SJSA1 (cell line): Measurements from ENCODE around the gene AMELX. TPM values are rescaled to one million over a fixed set of nuclear protein-coding genes. Genes with fewer than 3 reads are reported as not detected.

Experiments
- DNase-seq, 2 experiments: peaks; one replicate each; pipeline ENCODE4 v3.0.0-alpha.2; 2015 to 2020; ENCODE audit warnings: low spot score in 2 of 2, low read depth in 1 of 2
- H3K27ac ChIP-seq: fragments of 250-450 bp; sonication (Bioruptor Pico); 2 replicates; pipeline ENCODE4 v1.5.1; 2020; ENCODE audit warnings: mild to moderate bottlenecking, moderate library complexity
- H3K27me3 ChIP-seq: fragments of 250-450 bp; sonication (Bioruptor Pico); replicated peaks from 2 replicates; pipeline ENCODE4 v1.5.1; 2020; ENCODE audit warnings: mild to moderate bottlenecking, moderate library complexity
- H3K36me3 ChIP-seq: fragments of 250-450 bp; sonication (Bioruptor Pico); 2 replicates; pipeline ENCODE4 v1.5.1; 2020; ENCODE audit warnings: mild to moderate bottlenecking
- H3K4me1 ChIP-seq: fragments of 250-450 bp; sonication (Bioruptor Pico); replicated peaks from 2 replicates; pipeline ENCODE4 v1.6.1; 2021; ENCODE audit warnings: mild to moderate bottlenecking
- H3K4me3 ChIP-seq: fragments of 250-450 bp; sonication (Bioruptor Pico); 2 replicates; pipeline ENCODE4 v1.5.1; 2020; ENCODE audit warnings: mild to moderate bottlenecking
- H3K9me3 ChIP-seq: fragments of 250-450 bp; sonication (Bioruptor Pico); replicated peaks from 2 replicates; pipeline ENCODE4 v1.5.1; 2020; ENCODE audit warnings: mild to moderate bottlenecking
- total RNA-seq: library from RNA; depleted of rRNA; stranded (reverse); fragments of >200 nt; shearing (Covaris generic); gene quantifications from 2 replicates; pipeline ENCODE4 v1.2.3, GENCODE V29; 2014

Gene AMELX
- total RNA-seq, 1 experiment from 2014 or later, result not detected

DNA sequence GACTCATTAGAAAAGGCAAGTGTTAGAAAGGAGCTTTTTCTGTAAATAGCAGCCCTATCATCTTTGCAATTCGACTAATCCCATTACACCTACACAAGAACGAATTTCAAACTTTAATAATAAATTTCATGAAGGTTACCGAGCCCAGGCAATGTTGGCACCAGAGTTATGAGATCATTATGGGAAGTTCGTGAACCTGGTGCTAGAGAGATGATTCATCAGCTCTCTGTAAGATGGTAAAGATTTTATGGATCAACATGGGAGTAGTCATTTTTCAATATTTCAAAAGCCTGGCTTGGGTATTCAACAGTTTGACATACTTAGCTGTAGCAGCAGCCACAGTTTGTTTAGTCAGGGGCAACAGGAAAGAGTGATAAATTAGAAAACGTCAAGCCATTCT is 35.8 kb downstream of the AMELX start:
- no peaks in the 10 kb centered on the region for H3K4me1 ChIP-seq
- no peaks in the 10 kb centered on the region for H3K27me3 ChIP-seq
- no peaks in the 10 kb centered on the region for H3K36me3 ChIP-seq
- H3K9me3 ChIP-seq, result no peaks in the 10 kb centered on the region
- DNase-seq, result no peak
- no peak overlapping the region for H3K4me3 ChIP-seq
- H3K27ac ChIP-seq, result no peak overlapping the region

DNA sequence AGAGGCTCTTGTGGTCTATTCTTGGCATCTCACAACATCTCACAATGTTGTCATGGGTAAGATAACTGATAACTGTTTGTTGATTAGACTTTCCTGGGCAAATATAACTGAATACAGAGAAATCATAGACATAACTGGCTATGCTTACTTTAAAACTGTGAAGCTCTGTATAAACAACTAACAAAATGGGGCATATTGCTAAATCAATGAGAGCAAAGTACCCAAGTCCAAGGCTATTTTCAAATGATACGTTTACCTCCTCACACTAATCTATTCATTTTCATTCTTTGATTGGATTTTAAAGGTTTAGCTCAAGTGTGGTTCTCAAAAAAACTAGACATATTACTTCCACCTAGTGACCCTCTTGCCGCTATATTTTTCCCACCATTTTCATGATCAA is 38.6 kb downstream of the AMELX start:
- no peaks in the 10 kb centered on the region for H3K4me1 ChIP-seq
- H3K27ac ChIP-seq, result no peak overlapping the region
- DNase-seq, result no peak
- no peaks in the 10 kb centered on the region for H3K9me3 ChIP-seq
- H3K36me3 ChIP-seq, result no peaks in the 10 kb centered on the region
- H3K27me3 ChIP-seq, result no peaks in the 10 kb centered on the region
- H3K4me3 ChIP-seq, result no peak overlapping the region

DNA sequence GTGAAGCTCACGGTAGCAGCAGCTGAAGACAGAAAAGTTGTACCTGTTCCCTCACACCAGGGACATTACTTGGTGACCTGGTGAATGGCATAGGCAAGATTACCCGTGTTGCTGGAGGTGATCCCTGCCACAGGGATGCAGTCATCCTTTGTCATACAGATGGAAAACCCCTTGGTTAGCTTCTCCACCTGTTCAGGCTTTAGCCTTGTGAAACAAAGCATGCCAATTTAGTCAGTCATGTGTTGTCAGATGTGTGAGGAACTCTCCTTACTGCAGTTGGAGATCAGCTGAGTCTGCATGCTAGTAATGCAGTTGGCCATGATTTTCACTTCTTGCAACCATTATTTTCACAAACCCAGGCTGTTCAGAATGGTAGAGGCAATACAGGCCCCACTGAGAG is 41.0 kb downstream of the AMELX start:
- no peaks in the 10 kb centered on the region for H3K9me3 ChIP-seq
- no peak for DNase-seq
- no peaks in the 10 kb centered on the region for H3K36me3 ChIP-seq
- no peak overlapping the region for H3K4me3 ChIP-seq
- no peaks in the 10 kb centered on the region for H3K4me1 ChIP-seq
- no peaks in the 10 kb centered on the region for H3K27me3 ChIP-seq
- H3K27ac ChIP-seq, result no peak overlapping the region

DNA sequence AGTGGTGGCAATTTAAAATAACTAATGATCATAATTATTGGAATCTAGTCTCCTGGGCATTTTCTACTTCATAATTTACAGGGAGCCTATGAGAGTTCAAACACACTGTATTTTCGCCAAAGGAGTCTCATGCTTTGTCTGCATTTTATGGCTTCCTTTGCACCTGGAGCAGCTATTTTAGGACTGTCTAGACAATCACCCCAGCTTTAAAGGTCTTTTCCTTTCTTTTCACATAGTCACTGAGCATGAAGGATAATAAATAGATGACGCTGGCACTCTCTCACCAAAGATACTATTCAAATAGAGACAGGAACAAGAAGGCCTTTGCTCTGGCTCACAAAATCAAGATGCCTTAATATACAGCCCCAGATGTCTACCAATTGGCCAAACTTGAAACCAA is 43.0 kb downstream of the AMELX start:
- Histone ChIP-seq H3K4me1 (no peaks in the 10 kb centered on the region), H3K36me3 (no peaks in the 10 kb centered on the region)
- no peak for DNase-seq

DNA sequence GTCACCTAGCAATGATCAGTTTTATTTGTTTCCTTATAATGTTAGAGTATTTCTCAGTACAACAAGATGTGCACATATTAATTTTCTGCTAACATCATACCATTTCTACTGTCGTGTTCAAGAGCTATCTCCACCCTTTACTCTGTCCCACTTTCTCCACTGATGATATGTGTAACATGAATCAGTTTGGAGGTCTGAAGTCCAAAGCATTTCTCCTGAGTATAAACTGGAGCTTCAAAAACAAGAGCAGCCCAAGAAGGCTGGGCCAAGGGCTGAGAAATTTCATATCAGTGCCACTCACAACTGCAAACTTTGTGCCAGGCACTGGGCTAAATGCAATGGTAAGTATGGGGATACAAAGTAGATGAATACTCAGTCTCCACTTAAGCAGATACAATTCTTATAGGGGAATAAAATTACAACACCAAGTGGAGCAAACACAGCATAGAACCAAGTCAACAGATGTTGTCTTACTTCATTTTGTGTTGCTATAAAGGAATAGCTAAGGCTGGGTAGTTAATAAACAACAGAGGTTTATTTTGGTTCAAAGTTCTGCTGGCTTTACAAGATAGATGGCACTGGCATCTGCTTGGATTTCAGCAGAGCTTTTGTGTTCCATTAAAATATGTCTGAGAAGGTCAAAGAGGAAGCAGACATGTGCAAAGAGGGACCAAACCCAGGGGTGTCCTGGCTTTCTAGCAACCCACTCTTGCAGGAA is 44.2 kb downstream of the AMELX start:
- no peak overlapping the region for H3K4me3 ChIP-seq
- no peak overlapping the region for H3K27ac ChIP-seq
- H3K27me3 ChIP-seq, result no peaks in the 10 kb centered on the region
- H3K36me3 ChIP-seq, result no peaks in the 10 kb centered on the region
- no peak for DNase-seq
- H3K4me1 ChIP-seq, result no peaks in the 10 kb centered on the region
- no peaks in the 10 kb centered on the region for H3K9me3 ChIP-seq

More for the DNA sequence above, 43.0 kb downstream of the AMELX start:
- Histone ChIP-seq H3K9me3 (no peaks in the 10 kb centered on the region), H3K27ac (no peak overlapping the region), H3K4me3 (no peak overlapping the region), H3K27me3 (no peaks in the 10 kb centered on the region)

DNA sequence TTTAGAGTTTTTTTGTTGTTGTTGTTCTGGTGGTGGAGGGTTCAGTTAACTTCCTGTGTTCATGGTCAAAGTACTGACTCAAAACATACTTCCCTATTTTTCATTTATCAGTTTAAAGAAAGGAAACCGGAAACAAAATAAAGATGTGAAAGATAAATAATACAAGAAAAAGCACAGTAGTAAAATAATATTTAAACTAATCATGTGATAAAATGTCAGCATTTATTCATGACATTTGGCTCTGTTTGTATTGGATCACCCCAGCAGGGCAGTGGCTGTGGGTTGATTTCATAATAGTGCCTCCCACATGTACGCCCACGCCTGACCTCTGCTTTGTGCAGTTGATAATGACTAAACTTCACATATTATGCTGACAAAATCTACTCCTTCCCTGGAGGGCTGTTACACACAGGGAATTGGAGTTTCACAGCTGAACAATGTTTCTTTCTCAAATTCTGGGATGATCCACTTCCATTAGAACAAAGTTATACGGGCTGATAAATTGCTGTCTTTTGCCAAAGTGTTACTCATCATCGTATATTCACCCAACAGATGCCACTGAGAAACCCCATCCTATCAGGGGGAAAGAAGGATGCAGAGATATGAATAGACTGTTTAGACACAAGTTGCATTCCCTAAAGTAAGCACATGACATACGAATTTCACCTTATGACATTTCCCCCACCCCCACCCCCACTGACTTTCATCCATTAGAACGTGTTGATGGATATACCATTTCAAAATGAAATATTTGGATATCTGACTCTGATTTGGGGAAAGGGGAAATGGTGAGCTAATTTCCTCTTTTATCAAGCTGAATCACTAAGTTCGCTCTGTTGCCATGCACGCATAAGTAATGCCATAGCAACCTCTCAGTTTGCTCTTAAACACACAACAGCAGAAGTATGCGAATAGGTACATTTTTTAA is 48.3 kb downstream of the AMELX start:
- no peaks in the 10 kb centered on the region for H3K27me3 ChIP-seq
- H3K36me3 ChIP-seq, result no peaks in the 10 kb centered on the region
- H3K27ac ChIP-seq, result no peak overlapping the region
- no peaks in the 10 kb centered on the region for H3K9me3 ChIP-seq
- no peak overlapping the region for H3K4me3 ChIP-seq
- DNase-seq, result no peak
- H3K4me1 ChIP-seq, result no peaks in the 10 kb centered on the region

DNA sequence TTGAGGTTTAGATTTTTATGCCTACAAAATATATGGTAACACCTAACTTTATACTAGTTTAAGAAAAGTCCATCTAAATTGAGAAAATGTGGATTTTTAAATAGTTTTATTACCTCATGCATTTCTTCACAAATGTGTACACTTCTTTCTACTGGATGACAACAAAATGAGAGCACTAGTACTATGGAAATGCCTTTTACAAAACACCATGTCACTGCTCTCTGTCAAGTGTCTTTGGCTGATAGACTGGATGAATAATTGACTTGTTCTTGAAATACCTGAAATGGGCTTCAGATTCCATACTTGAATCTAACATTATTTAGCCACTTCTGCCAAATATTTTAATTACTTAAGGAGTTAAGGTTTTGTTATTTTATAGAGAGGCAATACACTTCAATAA is 49.5 kb downstream of the AMELX start:
- Histone ChIP-seq H3K36me3 (no peaks in the 10 kb centered on the region), H3K27me3 (no peaks in the 10 kb centered on the region), H3K27ac (no peak overlapping the region), H3K9me3 (no peaks in the 10 kb centered on the region), H3K4me3 (no peak overlapping the region), H3K4me1 (no peaks in the 10 kb centered on the region)
- DNase-seq, result no peak

DNA sequence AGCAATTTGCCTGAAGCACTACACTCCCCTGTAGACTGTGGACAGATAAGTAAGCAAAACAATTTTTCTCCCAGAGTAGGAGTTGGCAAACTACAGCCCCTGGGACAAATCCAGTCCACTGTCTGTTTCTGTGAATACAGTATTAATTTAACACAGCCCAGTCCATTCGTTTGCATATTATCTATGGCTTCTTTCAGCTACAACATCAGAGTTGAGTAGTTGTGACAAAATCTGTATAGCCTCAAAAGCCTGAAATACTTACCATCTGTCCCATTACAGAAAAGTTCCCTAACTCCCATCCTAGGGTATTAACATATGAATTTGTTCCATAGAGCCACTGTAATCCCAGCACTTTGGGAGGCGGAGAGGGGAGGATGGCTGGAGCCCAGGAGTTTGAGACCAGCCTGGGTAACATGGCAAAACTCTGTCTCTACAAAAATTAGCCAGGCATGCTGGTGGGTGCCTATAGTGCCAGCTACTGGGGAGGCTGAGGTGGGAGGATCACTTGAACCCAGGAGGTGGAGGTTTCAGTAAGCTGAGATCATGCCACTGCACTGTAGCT is 53.0 kb downstream of the AMELX start:
- no peaks in the 10 kb centered on the region for H3K27me3 ChIP-seq
- no peak for DNase-seq

DNA sequence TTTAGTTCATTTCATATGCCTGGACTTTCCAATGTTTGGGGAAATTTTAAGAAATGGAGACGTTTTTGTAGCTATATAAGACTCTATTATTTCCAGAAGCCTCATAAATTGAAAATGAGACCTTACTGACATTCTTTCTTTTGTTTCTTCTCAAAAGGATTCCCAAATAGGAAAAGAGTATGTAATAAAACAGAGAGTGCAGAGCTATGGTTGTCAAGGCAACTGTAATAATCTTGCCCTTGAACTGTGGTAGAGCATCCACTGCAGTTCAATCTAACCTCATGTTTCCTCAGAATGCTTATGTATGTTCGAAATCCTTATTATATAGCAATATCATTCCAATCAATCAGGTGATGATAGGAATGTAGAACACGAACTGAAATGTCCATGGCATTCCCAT is 54.1 kb downstream of the AMELX start:
- Histone ChIP-seq H3K36me3 (no peaks in the 10 kb centered on the region), H3K27ac (no peak overlapping the region), H3K9me3 (no peaks in the 10 kb centered on the region), H3K4me1 (no peaks in the 10 kb centered on the region), H3K27me3 (no peaks in the 10 kb centered on the region), H3K4me3 (no peak overlapping the region)
- DNase-seq, result no peak

More for the DNA sequence above, 53.0 kb downstream of the AMELX start:
- H3K4me1 ChIP-seq, result no peaks in the 10 kb centered on the region
- H3K36me3 ChIP-seq, result no peaks in the 10 kb centered on the region
- H3K9me3 ChIP-seq, result no peaks in the 10 kb centered on the region
- H3K27ac ChIP-seq, result no peak overlapping the region
- no peak overlapping the region for H3K4me3 ChIP-seq

DNA sequence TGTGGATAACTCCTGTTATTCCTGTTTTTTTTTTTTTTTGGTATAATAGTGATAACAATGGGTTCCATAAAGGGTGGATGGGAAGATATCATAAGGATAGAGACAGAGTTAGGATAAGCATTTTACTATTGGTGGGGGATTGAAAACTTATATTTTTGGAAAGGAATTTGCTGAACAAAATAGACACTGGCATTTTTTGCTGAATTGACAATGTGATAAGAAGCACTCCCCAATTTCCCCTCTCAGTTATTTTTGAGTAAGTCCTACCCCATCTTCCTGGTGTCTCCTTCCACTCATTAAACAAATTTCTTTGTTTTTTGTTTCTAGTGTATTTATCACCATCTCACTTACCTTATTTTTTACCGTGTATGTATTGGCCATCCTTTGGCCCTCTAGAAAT is 55.8 kb downstream of the AMELX start:
- Histone ChIP-seq H3K36me3 (no peaks in the 10 kb centered on the region), H3K9me3 (no peaks in the 10 kb centered on the region), H3K4me3 (no peak overlapping the region), H3K4me1 (no peaks in the 10 kb centered on the region), H3K27me3 (no peaks in the 10 kb centered on the region), H3K27ac (no peak overlapping the region)
- DNase-seq, result no peak

DNA sequence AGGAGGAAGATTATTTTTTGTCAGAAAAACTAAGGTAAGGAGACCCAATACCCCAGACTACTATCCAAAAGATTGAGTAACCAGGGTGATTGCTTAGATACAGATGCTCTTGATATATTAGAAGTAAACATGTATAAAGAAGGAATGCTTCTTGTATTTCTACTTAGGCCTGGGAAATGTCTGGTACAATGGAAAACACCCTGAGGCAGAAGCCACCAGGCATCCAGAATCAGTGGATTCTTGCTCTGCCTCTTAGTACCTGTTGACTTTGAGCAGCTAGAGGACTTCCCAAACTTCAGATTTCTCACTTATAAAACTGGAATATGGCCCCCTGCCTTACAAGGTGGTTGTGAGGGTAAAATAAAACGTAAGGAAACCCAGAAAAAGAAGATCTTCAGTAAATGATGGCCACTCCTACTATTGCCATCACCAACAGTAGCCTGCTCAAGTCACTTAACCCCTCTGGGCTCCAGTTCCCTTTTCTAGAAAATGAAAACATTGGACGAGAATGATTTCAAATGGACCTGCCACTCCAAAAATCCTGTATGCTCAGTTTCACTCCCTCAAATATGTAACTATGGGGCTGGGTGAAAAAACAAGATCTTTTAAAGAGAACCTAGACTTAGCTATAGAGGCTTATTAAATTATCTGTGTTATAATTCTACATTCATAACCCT is 56.6 kb downstream of the AMELX start:
- Histone ChIP-seq H3K27ac (no peak overlapping the region), H3K27me3 (no peaks in the 10 kb centered on the region), H3K4me3 (no peak overlapping the region), H3K9me3 (no peaks in the 10 kb centered on the region), H3K36me3 (no peaks in the 10 kb centered on the region), H3K4me1 (no peaks in the 10 kb centered on the region)
- DNase-seq, result no peak
